Activated CD8-positive, alpha-beta memory T cell treated with anti-CD3 and anti-CD28 coated beads for 24 hours (primary cell): Measurements from ENCODE around the gene CD37.

Experiments
- DNase-seq: peaks from one replicate; pipeline ENCODE4 v3.0.0-alpha.2; 2020

The CD37 gene

GRCh38 chr19:49331187-49331586, 4.0 kb upstream of the CD37 start:
- DNase-seq = peak; percentile 49

- DNase-seq = peak; percentile 68
Measured at GRCh38 chr19:49331616-49332055, 3.6 kb upstream of the CD37 start.

- DNase-seq = peak; percentile 56
Measured at GRCh38 chr19:49332691-49333417, 2.4 kb upstream of the CD37 start.

- DNase-seq = no peak
Measured at GRCh38 chr19:49333418-49333805, 1.8 kb upstream of the CD37 start.

- DNase-seq = peak; percentile 84
Measured at GRCh38 chr19:49333811-49334288, 1.4 kb upstream of the CD37 start.

GRCh38 chr19:49335784-49336481, 727 bp downstream of the CD37 start:
- DNase-seq = peak; percentile 52

- peak; percentile 51 for DNase-seq
Measured at GRCh38 chr19:49336482-49337266, 1.5 kb downstream of the CD37 start.

- peak; percentile 38 for DNase-seq
Measured at GRCh38 chr19:49337267-49338022, 2.2 kb downstream of the CD37 start.

GRCh38 chr19:49338023-49338677, 2.9 kb downstream of the CD37 start:
- peak; percentile 52 for DNase-seq

- peak; percentile 60 for DNase-seq
Measured at GRCh38 chr19:49338691-49339300, 3.6 kb downstream of the CD37 start.

GRCh38 chr19:49339301-49340068, 4.3 kb downstream of the CD37 start:
- DNase-seq = peak; percentile 54

GRCh38 chr19:49340069-49340864, 5.1 kb downstream of the CD37 start:
- no peak for DNase-seq

- no peak for DNase-seq
Measured at GRCh38 chr19:49340865-49341718, 5.9 kb downstream of the CD37 start.

- no peak for DNase-seq
Measured at GRCh38 chr19:49342291-49342721, 7.1 kb downstream of the CD37 start.

- DNase-seq = no peak
Measured at GRCh38 chr19:49343123-49343522, 7.9 kb downstream of the CD37 start.

GRCh38 chr19:49344505-49345423, 9.6 kb downstream of the CD37 start:
- no peak for DNase-seq

GRCh38 chr19:49347191-49347590, 12.0 kb downstream of the CD37 start:
- no peak for DNase-seq

GRCh38 chr19:49347835-49348234, 12.6 kb downstream of the CD37 start:
- DNase-seq = no peak
